ENCODE results near the gene MRPL9.

DNA sequence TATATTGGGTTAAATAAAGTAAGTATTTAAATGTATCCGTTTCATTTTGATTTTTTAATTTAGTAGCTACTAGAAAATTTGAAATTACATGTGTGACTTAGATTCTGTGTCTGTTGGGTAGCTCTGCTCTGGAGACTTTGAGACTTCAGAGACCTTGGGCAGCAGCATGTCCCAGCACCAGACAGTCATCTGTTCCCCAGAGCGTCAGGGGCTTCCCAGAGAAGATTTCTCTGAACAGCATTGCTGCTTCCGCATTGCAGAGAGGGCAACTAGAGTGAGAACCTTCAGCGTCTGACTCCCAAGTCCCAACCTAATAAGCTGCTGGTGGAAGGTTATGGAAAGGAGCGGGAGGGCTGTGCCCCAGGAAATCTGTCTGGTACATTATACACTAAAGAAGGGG lies 35.3 kb upstream of the MRPL9 start:
- TF ChIP-seq, protein P1, sequence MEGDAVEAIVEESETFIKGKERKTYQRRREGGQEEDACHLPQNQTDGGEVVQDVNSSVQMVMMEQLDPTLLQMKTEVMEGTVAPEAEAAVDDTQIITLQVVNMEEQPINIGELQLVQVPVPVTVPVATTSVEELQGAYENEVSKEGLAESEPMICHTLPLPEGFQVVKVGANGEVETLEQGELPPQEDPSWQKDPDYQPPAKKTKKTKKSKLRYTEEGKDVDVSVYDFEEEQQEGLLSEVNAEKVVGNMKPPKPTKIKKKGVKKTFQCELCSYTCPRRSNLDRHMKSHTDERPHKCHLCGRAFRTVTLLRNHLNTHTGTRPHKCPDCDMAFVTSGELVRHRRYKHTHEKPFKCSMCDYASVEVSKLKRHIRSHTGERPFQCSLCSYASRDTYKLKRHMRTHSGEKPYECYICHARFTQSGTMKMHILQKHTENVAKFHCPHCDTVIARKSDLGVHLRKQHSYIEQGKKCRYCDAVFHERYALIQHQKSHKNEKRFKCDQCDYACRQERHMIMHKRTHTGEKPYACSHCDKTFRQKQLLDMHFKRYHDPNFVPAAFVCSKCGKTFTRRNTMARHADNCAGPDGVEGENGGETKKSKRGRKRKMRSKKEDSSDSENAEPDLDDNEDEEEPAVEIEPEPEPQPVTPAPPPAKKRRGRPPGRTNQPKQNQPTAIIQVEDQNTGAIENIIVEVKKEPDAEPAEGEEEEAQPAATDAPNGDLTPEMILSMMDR (IDR thresholded peaks at IDR 0.05) = no peak
- no peak for TF ChIP-seq EZH2 (IDR thresholded peaks at IDR 0.05; ENCODE audit: borderline replicate concordance, insufficient read depth, low read depth, low read length, poor library complexity, severe bottlenecking)
